SK-N-SH treated with all-trans-retinoic acid at 6 μM for 48 hours (cell line): Measurements from ENCODE around the gene CMIP.

Source experiments
- ATAC-seq: fragments of 200-7000 bp; cut with Tn5 transposase; 3 replicates; pipeline ENCODE4 v1.9.1; 2020; ENCODE audit warnings: mild to moderate bottlenecking, moderate library complexity
- ARNTL ChIP-seq: fragments of 450-650 bp; formaldehyde crosslinking; IDR thresholded peaks from 2 replicates; pipeline ENCODE4 v1.5.0; 2020; ENCODE audit warnings: low read depth, mild to moderate bottlenecking, moderate library complexity, borderline replicate concordance
- BACH2 ChIP-seq: fragments of 250-450 bp; sonication (Bioruptor Pico); IDR thresholded peaks from 2 replicates; pipeline ENCODE4 v1.9.0; 2021; ENCODE audit warnings: mild to moderate bottlenecking, borderline replicate concordance
- CSDC2 ChIP-seq: fragments of 250-450 bp; sonication (Bioruptor Pico); IDR thresholded peaks from 2 replicates; pipeline ENCODE4 v1.5.0; 2020; ENCODE audit warnings: mild to moderate bottlenecking, moderate library complexity
- CSRNP3 ChIP-seq: fragments of 250-450 bp; sonication (Bioruptor Pico); IDR thresholded peaks from 2 replicates; pipeline ENCODE4 v1.5.1; 2021; ENCODE audit warnings: mild to moderate bottlenecking, moderate library complexity
- ESRRG ChIP-seq: fragments of 250-450 bp; sonication (Bioruptor Pico); IDR thresholded peaks from 2 replicates; pipeline ENCODE4 v1.6.1; 2021; ENCODE audit warnings: mild to moderate bottlenecking
- GLIS3 ChIP-seq: fragments of 250-450 bp; sonication (Bioruptor Pico); IDR thresholded peaks from 2 replicates; pipeline ENCODE4 v1.5.0; 2020; ENCODE audit warnings: mild to moderate bottlenecking, moderate library complexity
- ISL1 ChIP-seq: fragments of 250-450 bp; sonication (Bioruptor Pico); IDR thresholded peaks from 2 replicates; pipeline ENCODE4 v2.1.2; 2022; ENCODE audit warnings: mild to moderate bottlenecking, moderate library complexity
- OSR1 ChIP-seq: fragments of 250-450 bp; sonication (Bioruptor Pico); IDR thresholded peaks from 2 replicates; pipeline ENCODE4 v1.8.0; 2022; ENCODE audit warnings: moderate library complexity, mild to moderate bottlenecking, inconsistent platforms
- POU6F1 ChIP-seq: fragments of 250-450 bp; sonication (Bioruptor Pico); IDR thresholded peaks from 2 replicates; pipeline ENCODE4 v1.8.0; 2021; ENCODE audit warnings: low read depth, mild to moderate bottlenecking, moderate library complexity, borderline replicate concordance
- PPARA ChIP-seq: fragments of 250-450 bp; sonication (Bioruptor Pico); IDR thresholded peaks from 2 replicates; pipeline ENCODE4 v1.5.0; 2020; ENCODE audit warnings: mild to moderate bottlenecking, borderline replicate concordance
- RARB ChIP-seq: fragments of 250-450 bp; sonication (Bioruptor Pico); IDR thresholded peaks from 2 replicates; pipeline ENCODE4 v1.8.0; 2021; ENCODE audit warnings: mild to moderate bottlenecking, moderate library complexity
- SNAI2 ChIP-seq: fragments of 250-450 bp; sonication (Bioruptor Pico); IDR thresholded peaks from 2 replicates; pipeline ENCODE4 v1.5.0; 2020; ENCODE audit warnings: mild to moderate bottlenecking, moderate library complexity
- TCF4 ChIP-seq: fragments of 250-450 bp; sonication (Bioruptor Pico); IDR thresholded peaks from 2 replicates; pipeline ENCODE4 v1.8.0; 2021; ENCODE audit warnings: mild to moderate bottlenecking, moderate library complexity, borderline replicate concordance
- TSHZ2 ChIP-seq: fragments of 250-450 bp; sonication (Bioruptor Pico); IDR thresholded peaks from 2 replicates; pipeline ENCODE4 v1.5.0; 2020; ENCODE audit warnings: mild to moderate bottlenecking, moderate library complexity
- ZC3H10 ChIP-seq: fragments of 250-450 bp; sonication (Bioruptor Pico); IDR thresholded peaks from 2 replicates; pipeline ENCODE4 v1.5.1; 2021; ENCODE audit warnings: mild to moderate bottlenecking, moderate library complexity
- ZFP3 ChIP-seq: fragments of 250-450 bp; sonication (Bioruptor Pico); IDR thresholded peaks from 2 replicates; pipeline ENCODE4 v1.5.0; 2020; ENCODE audit warnings: mild to moderate bottlenecking, moderate library complexity
- ZFP30 ChIP-seq: fragments of 450-650 bp; formaldehyde crosslinking; IDR thresholded peaks from 2 replicates; pipeline ENCODE4 v1.5.0; 2022; ENCODE audit warnings: mild to moderate bottlenecking, moderate library complexity
- ZNF565 ChIP-seq: fragments of 450-650 bp; formaldehyde crosslinking; conservative IDR thresholded peaks from 2 replicates; pipeline ENCODE4 v1.5.0; 2020; ENCODE audit warnings: low read depth, mild to moderate bottlenecking, moderate library complexity
- ZNF70 ChIP-seq: fragments of 450-650 bp; formaldehyde crosslinking; IDR thresholded peaks from 2 replicates; pipeline ENCODE4 v1.5.0; 2020; ENCODE audit warnings: mild to moderate bottlenecking, moderate library complexity
- ZNF8 ChIP-seq: fragments of 450-650 bp; formaldehyde crosslinking; IDR thresholded peaks from 2 replicates; pipeline ENCODE4 v1.5.0; 2020; ENCODE audit warnings: mild to moderate bottlenecking, moderate library complexity
- TF ChIP-seq, protein P1 (sequence below): fragments of 250-450 bp; sonication (Bioruptor Pico); IDR thresholded peaks from 2 replicates; pipeline ENCODE4 v1.5.1; 2020; ENCODE audit warnings: low read depth, mild to moderate bottlenecking, moderate library complexity

Gene CMIP

GRCh38 chr16:81679721-81680430, 235.3 kb downstream of the CMIP start (continued):
- TF ChIP-seq BACH2, result no peak
- no peak for TF ChIP-seq ZNF565 (CRISPR knock-in tag)
- TF ChIP-seq, all 23 proteins: peak for 0

GRCh38 chr16:81680444-81681275, 236.1 kb downstream of the CMIP start:
- no peak for TF ChIP-seq POU6F1
- TF ChIP-seq TCF4, result no peak
- TF ChIP-seq ZNF70 (CRISPR knock-in tag), result no peak
- no peak for TF ChIP-seq ZFP30 (CRISPR knock-in tag)
- no peak for TF ChIP-seq ESRRG (CRISPR knock-in tag)
- no peak for TF ChIP-seq SNAI2 (CRISPR knock-in tag)
- no peak for TF ChIP-seq PPARA (CRISPR knock-in tag)
- TF ChIP-seq, protein P1, sequence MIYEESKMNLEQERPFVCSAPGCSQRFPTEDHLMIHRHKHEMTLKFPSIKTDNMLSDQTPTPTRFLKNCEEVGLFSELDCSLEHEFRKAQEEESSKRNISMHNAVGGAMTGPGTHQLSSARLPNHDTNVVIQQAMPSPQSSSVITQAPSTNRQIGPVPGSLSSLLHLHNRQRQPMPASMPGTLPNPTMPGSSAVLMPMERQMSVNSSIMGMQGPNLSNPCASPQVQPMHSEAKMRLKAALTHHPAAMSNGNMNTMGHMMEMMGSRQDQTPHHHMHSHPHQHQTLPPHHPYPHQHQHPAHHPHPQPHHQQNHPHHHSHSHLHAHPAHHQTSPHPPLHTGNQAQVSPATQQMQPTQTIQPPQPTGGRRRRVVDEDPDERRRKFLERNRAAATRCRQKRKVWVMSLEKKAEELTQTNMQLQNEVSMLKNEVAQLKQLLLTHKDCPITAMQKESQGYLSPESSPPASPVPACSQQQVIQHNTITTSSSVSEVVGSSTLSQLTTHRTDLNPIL (CRISPR knock-in tag), result no peak
- TF ChIP-seq ISL1, result no peak
- TF ChIP-seq ARNTL (CRISPR knock-in tag), result no peak
- no peak for TF ChIP-seq ZC3H10
- no peak for TF ChIP-seq GLIS3 (CRISPR knock-in tag)
- no peak for TF ChIP-seq CSDC2 (CRISPR knock-in tag)
- TF ChIP-seq OSR1 (CRISPR knock-in tag), result no peak
- no peak for TF ChIP-seq TSHZ2 (CRISPR knock-in tag)
- TF ChIP-seq RARB (CRISPR knock-in tag), result no peak
- TF ChIP-seq ZNF565 (CRISPR knock-in tag), result no peak
- no peak for TF ChIP-seq ZNF8 (CRISPR knock-in tag)
- no peak for TF ChIP-seq CSRNP3 (CRISPR knock-in tag)
- TF ChIP-seq, all 23 proteins: peak for 0
- ATAC-seq, result no peak

- TF ChIP-seq ZNF70 (CRISPR knock-in tag), result no peak
- TF ChIP-seq RARB (CRISPR knock-in tag), result no peak
- no peak for TF ChIP-seq TCF4
- no peak for TF ChIP-seq ARNTL (CRISPR knock-in tag)
- TF ChIP-seq PPARA (CRISPR knock-in tag), result no peak
- TF ChIP-seq ZFP3 (CRISPR knock-in tag), result no peak
- TF ChIP-seq CSDC2 (CRISPR knock-in tag), result no peak
- TF ChIP-seq POU6F1, result no peak
- TF ChIP-seq SNAI2 (CRISPR knock-in tag), result no peak
- TF ChIP-seq TSHZ2 (CRISPR knock-in tag), result no peak
- TF ChIP-seq BACH2, result no peak
- ATAC-seq, result no peak
These were observed 236.7 kb downstream of the CMIP start for GRCh38 chr16:81681311-81681710.
